HCT116 (cell line): ENCODE results near the gene LRRC52. TPM values are rescaled to one million over a fixed set of nuclear protein-coding genes. Genes with fewer than 3 reads are reported as not detected.

Experiments used
- ATAC-seq: fragments of 200-7000 bp; cut with Tn5 transposase; 2 replicates; pipeline ENCODE4 v1.9.1; 2020; ENCODE audit warnings: mild to moderate bottlenecking, moderate library complexity
- BruUV-seq: library from RNA; stranded (reverse); fragments of 400-500 nt; replicated peaks from 2 replicates; lab custom pipeline; 2021; lab: Mats Ljungman, UMichigan
- CTCF ChIA-PET: fragments of 300-600 bp; sonication (Branson Sonifier 250); formaldehyde crosslinking; loops from one replicate; lab custom pipeline; 2021; ENCODE audit warnings: antibody characterized with exemption; lab: Charles Lee
- POLR2A ChIA-PET: fragments of 300-600, 350-600 bp; sonication (Branson Sonifier 250); formaldehyde crosslinking; loops from one replicate; lab custom pipeline; 2021; ENCODE audit warnings: antibody characterized with exemption; lab: Charles Lee
- RAD21 ChIA-PET, 2 experiments: fragments of 300-600 bp; sonication (Branson Sonifier 250); formaldehyde crosslinking; loops; one replicate each; lab custom pipeline; 2023; ENCODE audit warnings: low total read pairs in 2 of 2; ENCODE audit not compliant: uncharacterized antibody in 2 of 2, unreplicated experiment in 2 of 2, low non-redundant PET in 1 of 2; lab: Charles Lee
- DNase-seq: peaks from one replicate; pipeline ENCODE4 v3.0.0-alpha.2; 2010; ENCODE audit warnings: low read depth, low spot score
- H2AFZ ChIP-seq: fragments of 200-600 bp; shearing (Covaris generic), sonication (generic); 2 replicates; pipeline ENCODE4 v1.6.1; 2017; ENCODE audit warnings: low read depth, mixed run types, mixed read lengths, antibody characterized with exemption, low read length; ENCODE audit not compliant: poor library complexity, severe bottlenecking
- H3K27ac ChIP-seq: 2 replicates; pipeline ENCODE4 v1.5.1; 2012; ENCODE audit warnings: low read depth, low read length
- H3K27me3 ChIP-seq: fragments of 200-600 bp; sonication (generic); 2 replicates; pipeline ENCODE4 v1.6.1; 2016; ENCODE audit warnings: mixed run types, low read length, mixed read lengths; ENCODE audit not compliant: insufficient read depth
- H3K36me3 ChIP-seq, 2 experiments: fragments of 200-500 bp in 1 of 2; fragments of 200-600 bp in 1 of 2; sonication (Bioruptor generic) in 1 of 2; sonication (generic) in 1 of 2; 2 replicates each; pipeline versions ENCODE4 v1.5.1 to v1.6.1; 2014 to 2016; ENCODE audit warnings: low read length in 2 of 2, inconsistent platforms in 1 of 2, mixed read lengths in 1 of 2, mixed run types in 1 of 2; ENCODE audit not compliant: insufficient read depth in 2 of 2, control insufficient read depth in 1 of 2
- H3K4me1 ChIP-seq, 2 experiments: fragments of 200-600 bp in 1 of 2; sonication (generic) in 1 of 2; 2 replicates each; pipeline versions ENCODE4 v1.5.1 to v1.6.1; 2012 to 2017; ENCODE audit warnings: low read length in 2 of 2, inconsistent platforms in 1 of 2, mild to moderate bottlenecking in 1 of 2, mixed read lengths in 1 of 2, mixed run types in 1 of 2, moderate library complexity in 1 of 2; ENCODE audit not compliant: insufficient read depth in 2 of 2, control insufficient read depth in 1 of 2
- H3K4me2 ChIP-seq: fragments of 200-600 bp; sonication (generic); 2 replicates; pipeline ENCODE4 v1.6.1; 2017; ENCODE audit warnings: mixed run types, low read length, mixed read lengths
- H3K4me3 ChIP-seq, 2 experiments: fragments of 200-600 bp in 1 of 2; sonication (generic) in 1 of 2; replicated peaks in 1 of 2; 2 replicates each; pipeline ENCODE4 v1.5.1; 2011 to 2016; ENCODE audit warnings: low read length in 2 of 2, control low read depth in 1 of 2, low read depth in 1 of 2, mild to moderate bottlenecking in 1 of 2, mixed read lengths in 1 of 2, mixed run types in 1 of 2
- H3K79me2 ChIP-seq: fragments of 200-600 bp; sonication (generic); 2 replicates; pipeline ENCODE4 v1.6.1; 2017; ENCODE audit warnings: mild to moderate bottlenecking, mixed run types, low read length, moderate library complexity, mixed read lengths; ENCODE audit not compliant: insufficient read depth
- H3K9ac ChIP-seq: fragments of 200-600 bp; sonication (generic); 2 replicates; pipeline ENCODE4 v1.6.1; 2016; ENCODE audit warnings: low read length, mixed read lengths
- H3K9me2 ChIP-seq: fragments of 200-600 bp; sonication (generic), shearing (Covaris generic); 2 replicates; pipeline ENCODE4 v1.6.1; 2017; ENCODE audit warnings: mixed run types, mild to moderate bottlenecking, moderate library complexity; ENCODE audit not compliant: insufficient read depth
- H3K9me3 ChIP-seq, 2 experiments: fragments of 200-500 bp in 1 of 2; fragments of 200-600 bp in 1 of 2; sonication (Bioruptor generic) in 1 of 2; sonication (generic) in 1 of 2; 2 replicates each; pipeline ENCODE4 v1.6.1; 2014 to 2017; ENCODE audit warnings: low read length in 2 of 2, mixed read lengths in 2 of 2, inconsistent platforms in 1 of 2, low read depth in 1 of 2, mild to moderate bottlenecking in 1 of 2, mixed run types in 1 of 2, moderate library complexity in 1 of 2; ENCODE audit not compliant: control insufficient read depth in 1 of 2, insufficient read depth in 1 of 2
- H4K20me1 ChIP-seq: fragments of 200-600 bp; sonication (generic), shearing (Covaris generic); 2 replicates; pipeline ENCODE4 v1.6.1; 2017; ENCODE audit warnings: mixed run types, mild to moderate bottlenecking, moderate library complexity; ENCODE audit not compliant: insufficient read depth
- ATF3 ChIP-seq: IDR thresholded peaks from 2 replicates; pipeline ENCODE4 v1.6.1; 2012
- CBX3 ChIP-seq: IDR thresholded peaks from 2 replicates; pipeline ENCODE4 v1.6.1; 2012; ENCODE audit warnings: low read depth
- CEBPB ChIP-seq: IDR thresholded peaks from 2 replicates; pipeline ENCODE4 v1.6.1; 2012; ENCODE audit warnings: low read depth
- EGR1 ChIP-seq: IDR thresholded peaks from 2 replicates; pipeline ENCODE4 v1.6.1; 2012; ENCODE audit warnings: low read depth
- EZH2 ChIP-seq: fragments of 200-600 bp; sonication (generic); IDR thresholded peaks from 2 replicates; pipeline ENCODE4 v1.6.1; 2017; ENCODE audit warnings: antibody characterized with exemption, mixed run types
- EZH2phosphoT487 ChIP-seq: fragments of 200-600 bp; IDR thresholded peaks from 2 replicates; pipeline ENCODE4 v1.6.1; 2018; ENCODE audit warnings: antibody characterized with exemption, borderline replicate concordance
- FOSL1 ChIP-seq: IDR thresholded peaks from 2 replicates; pipeline ENCODE4 v1.6.1; 2012; ENCODE audit warnings: low read depth
- JUND ChIP-seq: IDR thresholded peaks from 2 replicates; pipeline ENCODE4 v1.6.1; 2012
- MAX ChIP-seq: IDR thresholded peaks from 2 replicates; pipeline ENCODE4 v1.6.1; 2012
- POLR2A ChIP-seq: IDR thresholded peaks from 2 replicates; pipeline ENCODE4 v1.7.0; 2011; ENCODE audit warnings: borderline replicate concordance; ENCODE audit not compliant: insufficient read depth, insufficient read length; ENCODE audit errors: extremely low read depth
- POLR2AphosphoS5 ChIP-seq: IDR thresholded peaks from 2 replicates; pipeline ENCODE4 v1.6.1; 2011; ENCODE audit warnings: mild to moderate bottlenecking, low read depth, low read length, moderate library complexity
- RAD21 ChIP-seq: IDR thresholded peaks from 2 replicates; pipeline ENCODE4 v1.6.1; 2012; ENCODE audit warnings: low read depth, mild to moderate bottlenecking
- SP1 ChIP-seq: IDR thresholded peaks from 2 replicates; pipeline ENCODE4 v1.6.1; 2012; ENCODE audit warnings: low read depth
- SRF ChIP-seq: IDR thresholded peaks from 2 replicates; pipeline ENCODE4 v1.6.1; 2012; ENCODE audit warnings: low read depth
- TCF7L2 ChIP-seq: IDR thresholded peaks from 2 replicates; pipeline ENCODE4 v1.7.0; 2011; ENCODE audit warnings: borderline replicate concordance, inconsistent platforms; ENCODE audit not compliant: insufficient read depth, insufficient read length; ENCODE audit errors: extremely low read depth
- YY1 ChIP-seq: IDR thresholded peaks from 2 replicates; pipeline ENCODE4 v1.6.1; 2011; ENCODE audit warnings: low read length, low read depth, moderate library complexity, mild to moderate bottlenecking; ENCODE audit not compliant: insufficient replicate concordance; ENCODE audit errors: extremely low read depth
- ZNF274 ChIP-seq: fragments of 200-500 bp; sonication (Bioruptor generic); IDR thresholded peaks from 2 replicates; pipeline ENCODE4 v1.6.1; 2014; ENCODE audit warnings: mild to moderate bottlenecking, low read depth, low read length, inconsistent platforms
- intact Hi-C: fragments of 100-400 bp; cut with micrococcal nuclease; formaldehyde crosslinking; loops from 2 replicates; pipeline ENCODE4 v1.10.0; 2022
- total RNA-seq: library from RNA; stranded (reverse); gene quantifications from one replicate; pipeline ENCODE4 v1.2.1, GENCODE V29; 2021; ENCODE audit not compliant: unreplicated experiment
- TF ChIP-seq, protein P1 (sequence below), 3 experiments: fragments of 200-600 bp in 1 of 3; sonication (generic) in 1 of 3; IDR thresholded peaks in 2 of 3; conservative IDR thresholded peaks in 1 of 3; 2 replicates each; pipeline ENCODE4 v1.5.1; 2012 to 2017; ENCODE audit warnings: low read depth in 2 of 3, low read length in 2 of 3, antibody characterized with exemption in 1 of 3, borderline replicate concordance in 1 of 3, control low read depth in 1 of 3, mild to moderate bottlenecking in 1 of 3, mixed read lengths in 1 of 3, mixed run types in 1 of 3, moderate library complexity in 1 of 3; ENCODE audit not compliant: insufficient read depth in 1 of 3
- TF ChIP-seq, protein P2 (sequence below): IDR thresholded peaks from 2 replicates; pipeline ENCODE4 v1.6.1; 2011; ENCODE audit warnings: mild to moderate bottlenecking, low read length, moderate library complexity; ENCODE audit not compliant: insufficient replicate concordance; ENCODE audit errors: extremely low read depth

The LRRC52 gene
- total RNA-seq, 1 experiment from 2014 or later = not detected

DNA sequence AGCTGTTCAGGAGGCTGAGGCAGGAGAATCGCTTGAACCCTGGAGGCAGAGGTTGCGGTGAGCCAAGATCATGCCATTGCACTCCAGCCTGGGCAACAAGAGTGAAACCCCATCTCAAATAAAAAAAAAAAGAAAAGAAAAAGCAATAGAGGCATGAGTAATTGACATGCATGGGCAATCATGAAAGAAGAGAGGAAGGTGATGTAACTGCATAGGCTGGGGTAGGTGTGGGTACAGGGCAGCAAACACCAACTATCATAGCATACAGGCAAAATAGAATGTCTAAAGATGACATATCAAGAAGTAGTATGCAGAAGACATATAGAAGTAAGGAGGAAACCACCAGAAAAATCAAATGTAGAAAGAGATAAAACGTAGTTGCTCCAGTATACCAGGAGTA is 68.3 kb downstream of the LRRC52 start:
- H3K27ac ChIP-seq = no peak overlapping the region
- H4K20me1 ChIP-seq = no peaks in the 10 kb centered on the region
- H3K9me3 ChIP-seq = no peaks in the 10 kb centered on the region
- no peak for DNase-seq
- H3K27me3 ChIP-seq = no peaks in the 10 kb centered on the region
- no peaks in the 10 kb centered on the region for H3K4me1 ChIP-seq
- no peak for ATAC-seq
- intact Hi-C loops = no loop called here
- ChIA-PET CTCF (no interaction called here), POLR2A (no interaction called here), RAD21 (no interaction called here)
- H3K36me3 ChIP-seq = no peaks in the 10 kb centered on the region
- no TSS peak for BruUV-seq
- no peaks in the 10 kb centered on the region for H3K9me2 ChIP-seq
- H3K4me2 ChIP-seq = no peak overlapping the region
- no peaks in the 10 kb centered on the region for H3K79me2 ChIP-seq
- TF ChIP-seq EGR1 (no peak), POLR2AphosphoS5 (no peak), CEBPB (no peak), RAD21 (no peak), EZH2phosphoT487 (no peak), ZNF274 (no peak), FOSL1 (no peak), SP1 (no peak), CBX3 (no peak), ATF3 (no peak), POLR2A (no peak), EZH2 (no peak), TCF7L2 (no peak), JUND (no peak), YY1 (no peak), SRF (no peak), MAX (no peak)
- TF ChIP-seq, protein P1, sequence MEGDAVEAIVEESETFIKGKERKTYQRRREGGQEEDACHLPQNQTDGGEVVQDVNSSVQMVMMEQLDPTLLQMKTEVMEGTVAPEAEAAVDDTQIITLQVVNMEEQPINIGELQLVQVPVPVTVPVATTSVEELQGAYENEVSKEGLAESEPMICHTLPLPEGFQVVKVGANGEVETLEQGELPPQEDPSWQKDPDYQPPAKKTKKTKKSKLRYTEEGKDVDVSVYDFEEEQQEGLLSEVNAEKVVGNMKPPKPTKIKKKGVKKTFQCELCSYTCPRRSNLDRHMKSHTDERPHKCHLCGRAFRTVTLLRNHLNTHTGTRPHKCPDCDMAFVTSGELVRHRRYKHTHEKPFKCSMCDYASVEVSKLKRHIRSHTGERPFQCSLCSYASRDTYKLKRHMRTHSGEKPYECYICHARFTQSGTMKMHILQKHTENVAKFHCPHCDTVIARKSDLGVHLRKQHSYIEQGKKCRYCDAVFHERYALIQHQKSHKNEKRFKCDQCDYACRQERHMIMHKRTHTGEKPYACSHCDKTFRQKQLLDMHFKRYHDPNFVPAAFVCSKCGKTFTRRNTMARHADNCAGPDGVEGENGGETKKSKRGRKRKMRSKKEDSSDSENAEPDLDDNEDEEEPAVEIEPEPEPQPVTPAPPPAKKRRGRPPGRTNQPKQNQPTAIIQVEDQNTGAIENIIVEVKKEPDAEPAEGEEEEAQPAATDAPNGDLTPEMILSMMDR (IDR thresholded peaks at IDR 0.05 in 2 of 3, conservative IDR thresholded peaks at IDR 0.05 in 1 of 3; ENCODE audit: borderline replicate concordance in 1 of 3, insufficient read depth in 1 of 3, low read depth in 2 of 3, low read length in 2 of 3) = no peak
- TF ChIP-seq, protein P2, sequence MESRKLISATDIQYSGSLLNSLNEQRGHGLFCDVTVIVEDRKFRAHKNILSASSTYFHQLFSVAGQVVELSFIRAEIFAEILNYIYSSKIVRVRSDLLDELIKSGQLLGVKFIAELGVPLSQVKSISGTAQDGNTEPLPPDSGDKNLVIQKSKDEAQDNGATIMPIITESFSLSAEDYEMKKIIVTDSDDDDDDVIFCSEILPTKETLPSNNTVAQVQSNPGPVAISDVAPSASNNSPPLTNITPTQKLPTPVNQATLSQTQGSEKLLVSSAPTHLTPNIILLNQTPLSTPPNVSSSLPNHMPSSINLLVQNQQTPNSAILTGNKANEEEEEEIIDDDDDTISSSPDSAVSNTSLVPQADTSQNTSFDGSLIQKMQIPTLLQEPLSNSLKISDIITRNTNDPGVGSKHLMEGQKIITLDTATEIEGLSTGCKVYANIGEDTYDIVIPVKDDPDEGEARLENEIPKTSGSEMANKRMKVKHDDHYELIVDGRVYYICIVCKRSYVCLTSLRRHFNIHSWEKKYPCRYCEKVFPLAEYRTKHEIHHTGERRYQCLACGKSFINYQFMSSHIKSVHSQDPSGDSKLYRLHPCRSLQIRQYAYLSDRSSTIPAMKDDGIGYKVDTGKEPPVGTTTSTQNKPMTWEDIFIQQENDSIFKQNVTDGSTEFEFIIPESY = no peak
- no peak overlapping the region for H2AFZ ChIP-seq
- no peak overlapping the region for H3K4me3 ChIP-seq
- no peak overlapping the region for H3K9ac ChIP-seq
